ENCODE data around the gene ARRB1. TPM values are rescaled to one million over a fixed set of nuclear protein-coding genes. Genes with fewer than 3 reads are reported as not detected.

The ARRB1 gene
- total RNA-seq, 2 experiments from 2014 or later: 26.7 to 27.8 TPM

GRCh38 chr11:75347781-75348566 lies 3.5 kb downstream of the ARRB1 start:
- ATAC-seq (ENCODE audit: poor library complexity) (no peak), DNase-seq (peak in 1 of 14 experiments; percentile 44)
- Histone ChIP-seq H3K4me3 (ENCODE audit: low read length) (no peak overlapping the region), H3K36me3 (ENCODE audit: insufficient read depth, low read length) (no peaks in the 10 kb centered on the region), H3K9me3 (ENCODE audit: control insufficient read depth in 1 of 2, insufficient read depth in 1 of 2, low read length in 2 of 2) (no peaks in the 10 kb centered on the region), H3K27me3 (ENCODE audit: control insufficient read depth in 1 of 2, insufficient read depth in 2 of 2, low read length in 2 of 2) (no peaks in the 10 kb centered on the region), H3K27ac (ENCODE audit: low read depth in 1 of 2, low read length in 2 of 2) (no peak overlapping the region), H3K4me1 (ENCODE audit: insufficient read depth, low read length) (peaks cover 93% of the 10 kb centered on the region)
- intact Hi-C loops (cut with DNase I, micrococcal nuclease): loop anchor here in 1 of 2 experiments (2.0 kb wide), 1 partner anchor 15 kb away; no protein-coding TSS in a partner anchor
- H3K9me3 Mint-ChIP-seq: no peaks in the 10 kb centered on the region
- ChIA-PET POLR2A (interaction anchor here (0.6 kb wide), 1 partner anchor 29 kb away, joined by 3 read pairs; no protein-coding TSS in a partner anchor), CTCF (no interaction called here)
- H3K36me3 Mint-ChIP-seq (ENCODE audit: low read depth): peaks cover 14% of the 10 kb centered on the region
- H3K27me3 Mint-ChIP-seq: no peaks in the 10 kb centered on the region
- peak overlapping the region; percentile 50 for H3K4me3 Mint-ChIP-seq
- H3K4me1 Mint-ChIP-seq (ENCODE audit: low read depth): peaks cover 90% of the 10 kb centered on the region
- peak overlapping the region; percentile 91 for H3K27ac Mint-ChIP-seq
- TF ChIP-seq CTCF (IDR thresholded peaks at IDR 0.05): no peak

DNA sequence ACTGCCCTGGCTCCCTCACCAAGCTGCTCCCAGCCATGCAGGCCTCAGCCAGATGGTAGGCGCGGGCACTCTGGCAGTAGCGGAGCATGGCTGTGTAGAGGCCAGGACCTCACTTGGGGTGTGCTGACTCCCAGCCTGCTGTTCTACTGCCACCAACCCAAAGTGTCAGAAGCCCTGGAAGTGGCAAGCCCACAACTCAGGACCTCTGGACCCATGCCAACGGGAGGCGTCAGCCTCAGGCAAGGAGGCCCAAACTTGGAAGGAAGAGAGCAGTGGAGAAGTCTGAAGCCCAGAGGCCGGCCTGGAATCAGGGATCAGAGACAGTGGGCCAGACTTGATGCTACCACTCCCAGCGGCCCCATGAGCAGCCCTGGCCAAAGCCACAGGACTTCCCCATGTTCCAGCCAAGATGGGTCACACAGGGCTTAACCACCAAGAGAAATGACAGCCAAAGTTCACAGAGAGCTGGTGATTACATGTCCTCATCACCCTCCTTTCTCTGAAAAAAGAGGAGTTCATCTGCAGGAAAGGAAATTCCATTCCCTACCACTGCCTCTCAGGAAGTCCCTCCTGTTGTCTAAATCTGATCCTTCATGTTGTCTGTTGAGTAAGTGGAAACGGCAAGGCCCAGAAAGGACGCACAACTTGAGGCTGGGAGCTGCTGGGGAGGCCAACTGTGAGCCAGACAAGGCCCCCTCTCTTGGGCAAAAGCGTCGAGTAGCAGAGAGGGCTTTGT lies 4.4 kb downstream of the ARRB1 start:
- intact Hi-C loops (cut with DNase I, micrococcal nuclease): no loop called here
- H3K27ac ChIP-seq (ENCODE audit: low read depth in 1 of 2, low read length in 2 of 2): peak overlapping the region in 1 of 2 donors; percentile 40
- no peaks in the 10 kb centered on the region for H3K27me3 ChIP-seq (ENCODE audit: control insufficient read depth in 1 of 2, insufficient read depth in 2 of 2, low read length in 2 of 2)
- no peaks in the 10 kb centered on the region for H3K36me3 ChIP-seq (ENCODE audit: insufficient read depth, low read length)
- H3K9me3 ChIP-seq (ENCODE audit: control insufficient read depth in 1 of 2, insufficient read depth in 1 of 2, low read length in 2 of 2): no peaks in the 10 kb centered on the region
- Mint-ChIP-seq H3K36me3 (ENCODE audit: low read depth) (peaks cover 13% of the 10 kb centered on the region), H3K4me3 (no peak overlapping the region), H3K4me1 (ENCODE audit: low read depth) (peaks cover 90% of the 10 kb centered on the region), H3K9me3 (no peaks in the 10 kb centered on the region), H3K27me3 (no peaks in the 10 kb centered on the region), H3K27ac (peak overlapping the region; percentile 91)
- CTCF ChIA-PET: no interaction called here
- TF ChIP-seq CTCF (IDR thresholded peaks at IDR 0.05): no peak
- POLR2A ChIA-PET: interaction anchor here (0.6 kb wide), 1 partner anchor 30 kb away, joined by 3 read pairs; no protein-coding TSS in a partner anchor
- peaks cover 93% of the 10 kb centered on the region for H3K4me1 ChIP-seq (ENCODE audit: insufficient read depth, low read length)
- ATAC-seq (ENCODE audit: poor library complexity) (no peak), DNase-seq (no peak)
- no peak overlapping the region for H3K4me3 ChIP-seq (ENCODE audit: low read length)

DNA sequence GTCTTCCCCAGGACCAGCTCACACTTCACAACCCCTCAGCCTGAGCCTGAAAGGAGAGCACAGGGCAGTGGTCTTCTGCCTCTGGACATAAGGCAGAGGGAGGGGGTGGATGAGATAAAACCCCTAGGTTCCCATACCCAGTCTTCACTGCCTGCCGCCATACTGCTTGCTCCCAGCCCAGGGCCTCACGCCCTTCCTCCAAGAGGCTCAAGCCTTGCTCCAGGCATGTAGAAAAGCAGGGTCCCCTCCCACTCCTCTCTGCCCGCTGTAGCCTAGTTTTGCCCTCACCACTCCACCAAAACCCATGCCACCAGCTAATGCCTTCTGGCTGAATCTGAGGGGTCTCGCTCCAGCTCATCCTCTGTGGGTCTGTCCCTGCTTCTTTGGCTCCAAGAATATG lies 5.2 kb downstream of the ARRB1 start:
- Histone ChIP-seq H3K9me3 (ENCODE audit: control insufficient read depth in 1 of 2, insufficient read depth in 1 of 2, low read length in 2 of 2) (no peaks in the 10 kb centered on the region), H3K4me3 (ENCODE audit: low read length) (no peak overlapping the region), H3K4me1 (ENCODE audit: insufficient read depth, low read length) (peaks cover 97% of the 10 kb centered on the region), H3K27me3 (ENCODE audit: control insufficient read depth in 1 of 2, insufficient read depth in 2 of 2, low read length in 2 of 2) (no peaks in the 10 kb centered on the region), H3K36me3 (ENCODE audit: insufficient read depth, low read length) (no peaks in the 10 kb centered on the region), H3K27ac (ENCODE audit: low read depth in 1 of 2, low read length in 2 of 2) (no peak overlapping the region)
- DNase-seq (no peak), ATAC-seq (ENCODE audit: poor library complexity) (no peak)
- Mint-ChIP-seq H3K4me1 (ENCODE audit: low read depth) (peaks cover 93% of the 10 kb centered on the region), H3K27me3 (no peaks in the 10 kb centered on the region), H3K27ac (peak overlapping the region; percentile 88), H3K36me3 (ENCODE audit: low read depth) (peaks cover 7% of the 10 kb centered on the region), H3K4me3 (peak overlapping the region; percentile 60), H3K9me3 (no peaks in the 10 kb centered on the region)
- ChIA-PET CTCF (interaction anchor here (1.2 kb wide), 1 partner anchor 38 kb away, joined by 3 read pairs; no protein-coding TSS in a partner anchor), POLR2A (interaction anchor here (0.7 to 1.1 kb wide), 2 partner anchors 16 to 70 kb away, joined by 3 to 4 read pairs; no protein-coding TSS in a partner anchor)
- no peak for TF ChIP-seq CTCF (IDR thresholded peaks at IDR 0.05)
- intact Hi-C loops (cut with DNase I, micrococcal nuclease): no loop called here

All from CD4-positive, alpha-beta T cell (primary cell).